GM21737 (cell line): ENCODE data around the gene PTMA.
"Not testable (repeated sequence)": the region's sequence is repeated elsewhere in the genome, so short reads cannot be mapped to it uniquely, and the experiment has no call there.

Experiments
- ATAC-seq: cut with Tn5 transposase; IDR thresholded peaks from one replicate; pipeline ENCODE4 v1.9.1; 2021; ENCODE audit warnings: mild to moderate bottlenecking, moderate library complexity; ENCODE audit not compliant: unreplicated experiment

Gene PTMA

GRCh38 chr2:231714639-231715498, 6.5 kb downstream of the PTMA start:
- ATAC-seq, result no peak

GRCh38 chr2:231715499-231715837, 7.1 kb downstream of the PTMA start:
- no peak for ATAC-seq

- ATAC-seq, result no peak
Measured at GRCh38 chr2:231715988-231716616, 7.8 kb downstream of the PTMA start.

GRCh38 chr2:231716666-231717280, 8.4 kb downstream of the PTMA start:
- no peak for ATAC-seq

- ATAC-seq, result no peak
Measured at GRCh38 chr2:231717281-231718171, 9.2 kb downstream of the PTMA start.

GRCh38 chr2:231718799-231719198, 10.5 kb downstream of the PTMA start:
- no peak for ATAC-seq

- ATAC-seq, result no peak
Measured at GRCh38 chr2:231720292-231720986, 12.1 kb downstream of the PTMA start.

- no peak for ATAC-seq
Measured at GRCh38 chr2:231720987-231721966, 13.0 kb downstream of the PTMA start.

- ATAC-seq, result no peak
Measured at GRCh38 chr2:231722721-231723307, 14.5 kb downstream of the PTMA start.

GRCh38 chr2:231725476-231725875, 17.2 kb downstream of the PTMA start:
- no peak for ATAC-seq

GRCh38 chr2:231726276-231726675, 18.0 kb downstream of the PTMA start:
- no peak for ATAC-seq

- no peak for ATAC-seq
Measured at GRCh38 chr2:231727621-231728020, 19.3 kb downstream of the PTMA start.

- ATAC-seq, result no peak
Measured at GRCh38 chr2:231732604-231733003, 24.3 kb downstream of the PTMA start.

GRCh38 chr2:231737761-231738160, 29.4 kb downstream of the PTMA start:
- no peak for ATAC-seq

- ATAC-seq, result no peak
Measured at GRCh38 chr2:231743376-231744116, 35.2 kb downstream of the PTMA start.

GRCh38 chr2:231745303-231746038, 37.1 kb downstream of the PTMA start:
- ATAC-seq, result no peak

GRCh38 chr2:231748153-231748896, 40.0 kb downstream of the PTMA start:
- ATAC-seq, result not testable (repeated sequence)
